K562 (cell line): ENCODE measurements around the gene TENM3.

Experiments
- CREM ChIP-seq: IDR thresholded peaks from 2 replicates; pipeline ENCODE4 v1.6.1; 2014; ENCODE audit warnings: antibody characterized with exemption, low read depth
- FOXA3 ChIP-seq, 2 experiments: fragments of 450-650 bp in 1 of 2; sonication (generic) in 1 of 2; formaldehyde crosslinking; IDR thresholded peaks in 1 of 2; conservative IDR thresholded peaks in 1 of 2; 2 replicates each; pipeline versions ENCODE4 v1.4.0 to v1.8.0; 2020 to 2022; ENCODE audit warnings: mild to moderate bottlenecking in 2 of 2, missing genetic modification reagents in 1 of 2
- HDGF ChIP-seq: fragments of 450-650 bp; IDR thresholded peaks from 2 replicates; pipeline ENCODE4 v1.6.1; 2016
- IRF1 ChIP-seq: sonication (generic); formaldehyde crosslinking; IDR thresholded peaks from 2 replicates; pipeline ENCODE4 v1.8.0; 2022; ENCODE audit warnings: missing genetic modification reagents, mild to moderate bottlenecking, borderline replicate concordance
- KLF6 ChIP-seq: fragments of 250-450 bp; sonication (Bioruptor Pico); IDR thresholded peaks from 2 replicates; pipeline ENCODE4 v1.4.0; 2020; ENCODE audit warnings: mild to moderate bottlenecking, moderate library complexity, borderline replicate concordance
- POLR2AphosphoS2 ChIP-seq: IDR thresholded peaks from 2 replicates; pipeline ENCODE4 v1.6.1; 2012; ENCODE audit warnings: low read length, improper control_type of control experiment
- SETDB1 ChIP-seq: IDR thresholded peaks from one replicate; pipeline ENCODE4 v1.6.1; 2012; ENCODE audit warnings: low read length, control low read depth, inconsistent platforms
- ZNF311 ChIP-seq: fragments of 250-450 bp; sonication (Bioruptor Pico); IDR thresholded peaks from 2 replicates; pipeline ENCODE4 v1.4.0; 2020; ENCODE audit warnings: mild to moderate bottlenecking, moderate library complexity
- TF ChIP-seq, protein P1 (sequence below), 3 experiments: IDR thresholded peaks in 2 of 3; conservative IDR thresholded peaks in 1 of 3; 2 replicates each; pipeline ENCODE4 v1.5.1; 2011 to 2012; ENCODE audit warnings: low read length in 3 of 3, mild to moderate bottlenecking in 3 of 3, control low read depth in 2 of 3, improper control_type of control experiment in 1 of 3, inconsistent platforms in 1 of 3, low read depth in 1 of 3, mixed read lengths in 1 of 3, moderate library complexity in 1 of 3; ENCODE audit not compliant: insufficient read depth in 2 of 3

DNA sequence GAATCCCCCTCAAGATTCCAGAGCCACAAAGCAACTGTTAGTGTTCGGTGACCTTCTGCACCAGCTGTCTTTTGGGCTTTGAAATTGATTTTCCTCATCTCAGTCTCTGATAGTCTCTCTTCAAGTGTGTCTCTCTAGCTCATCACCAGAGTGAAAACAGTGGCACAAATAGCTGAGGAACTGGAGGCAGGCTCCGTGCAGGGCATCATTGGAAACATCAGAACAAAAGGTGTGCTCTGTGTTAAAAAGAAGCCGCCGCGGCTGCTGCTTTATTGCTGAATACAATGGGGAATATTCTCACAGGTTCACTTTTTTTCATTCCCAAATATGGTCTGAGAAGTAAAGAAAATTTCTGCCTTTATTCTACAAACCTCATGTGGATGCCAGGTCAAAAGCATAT lies 376.5 kb downstream of the TENM3 start:
- no peak for TF ChIP-seq ZNF311 (CRISPR knock-in tag)
- TF ChIP-seq, protein P1, sequence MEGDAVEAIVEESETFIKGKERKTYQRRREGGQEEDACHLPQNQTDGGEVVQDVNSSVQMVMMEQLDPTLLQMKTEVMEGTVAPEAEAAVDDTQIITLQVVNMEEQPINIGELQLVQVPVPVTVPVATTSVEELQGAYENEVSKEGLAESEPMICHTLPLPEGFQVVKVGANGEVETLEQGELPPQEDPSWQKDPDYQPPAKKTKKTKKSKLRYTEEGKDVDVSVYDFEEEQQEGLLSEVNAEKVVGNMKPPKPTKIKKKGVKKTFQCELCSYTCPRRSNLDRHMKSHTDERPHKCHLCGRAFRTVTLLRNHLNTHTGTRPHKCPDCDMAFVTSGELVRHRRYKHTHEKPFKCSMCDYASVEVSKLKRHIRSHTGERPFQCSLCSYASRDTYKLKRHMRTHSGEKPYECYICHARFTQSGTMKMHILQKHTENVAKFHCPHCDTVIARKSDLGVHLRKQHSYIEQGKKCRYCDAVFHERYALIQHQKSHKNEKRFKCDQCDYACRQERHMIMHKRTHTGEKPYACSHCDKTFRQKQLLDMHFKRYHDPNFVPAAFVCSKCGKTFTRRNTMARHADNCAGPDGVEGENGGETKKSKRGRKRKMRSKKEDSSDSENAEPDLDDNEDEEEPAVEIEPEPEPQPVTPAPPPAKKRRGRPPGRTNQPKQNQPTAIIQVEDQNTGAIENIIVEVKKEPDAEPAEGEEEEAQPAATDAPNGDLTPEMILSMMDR (IDR thresholded peaks at IDR 0.05 in 2 of 3, conservative IDR thresholded peaks at IDR 0.05 in 1 of 3; ENCODE audit: insufficient read depth in 2 of 3, low read depth in 1 of 3, low read length in 3 of 3), result no peak
- TF ChIP-seq SETDB1, result no peak
- TF ChIP-seq KLF6 (CRISPR knock-in tag), result no peak
- TF ChIP-seq FOXA3 (CRISPR knock-in tag; conservative IDR thresholded peaks at IDR 0.05 in 1 of 2, IDR thresholded peaks at IDR 0.05 in 1 of 2), result no peak
- no peak for TF ChIP-seq IRF1 (CRISPR knock-in tag)
- TF ChIP-seq POLR2AphosphoS2, result no peak
- TF ChIP-seq HDGF, result no peak
- no peak for TF ChIP-seq CREM
